ENCODE results near the gene TCAF1.
A peak's percentile ranks its signal among the peaks of the same experiment; 100 is the strongest.
"Not testable (repeated sequence)": the region's sequence is repeated elsewhere in the genome, so short reads cannot be mapped to it uniquely, and the experiment has no call there.

The TCAF1 gene

GRCh38 chr7:143850682-143851081, 51.3 kb downstream of the TCAF1 start:
- DNase-seq (ENCODE audit: low read depth), result no peak

- no peak for DNase-seq (ENCODE audit: low read depth)
Measured at GRCh38 chr7:143849785-143850479, 52.0 kb downstream of the TCAF1 start.

GRCh38 chr7:143848192-143848591, 53.8 kb downstream of the TCAF1 start:
- no peak for DNase-seq (ENCODE audit: low read depth)

DNA sequence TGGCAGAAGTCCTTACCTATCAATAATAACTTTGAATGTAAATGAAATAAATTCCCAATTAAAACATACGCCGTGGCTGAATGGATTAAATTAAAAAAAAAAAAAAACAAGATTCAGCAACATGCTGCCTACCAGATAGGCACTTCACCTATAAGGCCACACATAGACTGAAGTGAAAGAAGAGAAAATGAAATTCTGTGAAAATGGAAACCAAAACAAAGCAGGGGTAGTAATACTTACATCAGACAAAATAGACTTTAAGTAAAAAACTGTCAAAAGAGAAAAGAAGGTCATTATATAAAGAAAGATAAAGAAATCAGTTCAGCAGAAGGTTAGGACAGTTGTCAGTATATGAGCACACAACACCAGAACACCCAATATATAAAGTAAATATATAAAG, 55.3 kb downstream of the TCAF1 start:
- no peak for DNase-seq (ENCODE audit: low read depth)

GRCh38 chr7:143841696-143842095, 60.3 kb downstream of the TCAF1 start:
- DNase-seq (ENCODE audit: low read depth), result not testable (repeated sequence)

- DNase-seq (ENCODE audit: low read depth), result not testable (repeated sequence)
Measured at GRCh38 chr7:143840062-143840461, 61.9 kb downstream of the TCAF1 start.

GRCh38 chr7:143837223-143837622, 64.8 kb downstream of the TCAF1 start:
- DNase-seq (ENCODE audit: low read depth), result peak; percentile 95

DNA sequence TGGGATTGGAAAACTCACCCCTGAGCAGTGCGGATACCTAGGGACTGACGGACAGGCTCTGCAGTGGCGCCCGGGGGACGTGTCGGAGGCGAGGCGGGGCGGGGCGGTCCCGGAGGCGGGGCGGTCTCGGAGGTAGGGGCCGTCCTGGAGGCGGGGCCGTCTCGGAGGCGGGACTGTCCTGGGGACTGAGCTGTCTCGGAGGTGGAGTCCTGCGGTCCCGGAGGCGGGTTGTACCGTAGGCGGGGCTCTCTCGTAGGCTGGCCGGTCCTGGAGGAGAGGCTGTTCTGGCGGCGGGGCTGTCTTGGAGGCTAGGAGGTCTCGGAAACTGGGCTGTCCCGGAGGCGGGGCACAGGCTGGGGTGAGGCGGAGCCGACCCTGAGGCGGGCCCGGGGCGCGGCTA, 65.4 kb downstream of the TCAF1 start:
- DNase-seq (ENCODE audit: low read depth), result peak; percentile 85

GRCh38 chr7:143836088-143836487, 65.9 kb downstream of the TCAF1 start:
- not testable (repeated sequence) for DNase-seq (ENCODE audit: low read depth)

- not testable (repeated sequence) for DNase-seq (ENCODE audit: low read depth)
Measured at GRCh38 chr7:143826578-143826977, 75.4 kb downstream of the TCAF1 start.

DNA sequence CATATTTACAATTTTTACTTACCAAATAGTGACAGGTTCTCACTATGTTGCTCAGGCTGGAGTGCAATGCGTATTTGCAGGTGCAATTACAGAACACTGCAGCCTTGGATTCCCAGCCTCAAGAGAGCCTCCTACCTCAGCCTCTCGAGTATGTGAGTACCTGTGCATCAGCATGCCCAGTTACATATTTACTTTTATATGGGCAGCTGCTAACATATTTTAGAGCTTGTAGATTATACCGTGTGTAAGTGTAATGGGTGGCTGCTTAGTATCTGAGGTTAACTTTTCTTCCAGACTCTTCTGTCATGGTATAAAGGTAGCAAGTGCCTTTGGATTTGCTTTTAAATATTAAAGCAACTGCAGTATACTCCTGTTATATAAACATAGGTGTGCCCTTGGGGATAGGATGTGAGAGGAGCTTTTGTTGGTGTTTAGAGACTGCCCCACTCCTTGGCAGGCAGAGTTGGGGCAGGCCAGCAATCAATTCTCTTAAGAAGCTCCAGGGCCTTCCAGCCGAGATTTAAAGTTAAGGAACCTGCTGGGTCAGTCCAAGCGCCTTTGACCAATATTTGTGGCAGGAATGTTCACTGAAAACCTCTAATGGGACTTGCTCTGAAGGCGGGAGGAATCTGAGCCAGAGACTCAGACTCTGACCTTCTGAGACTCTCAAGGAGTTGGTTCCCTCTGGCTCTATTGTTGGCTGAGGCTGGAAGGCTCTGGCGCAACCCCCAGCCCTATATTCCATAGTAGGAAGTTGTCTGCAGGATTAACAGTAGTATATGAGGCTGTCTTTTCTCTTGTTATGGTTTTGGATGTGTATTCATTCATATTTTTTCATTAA, 77.5 kb downstream of the TCAF1 start:
- DNase-seq (ENCODE audit: low read depth), result not testable (repeated sequence)

DNA sequence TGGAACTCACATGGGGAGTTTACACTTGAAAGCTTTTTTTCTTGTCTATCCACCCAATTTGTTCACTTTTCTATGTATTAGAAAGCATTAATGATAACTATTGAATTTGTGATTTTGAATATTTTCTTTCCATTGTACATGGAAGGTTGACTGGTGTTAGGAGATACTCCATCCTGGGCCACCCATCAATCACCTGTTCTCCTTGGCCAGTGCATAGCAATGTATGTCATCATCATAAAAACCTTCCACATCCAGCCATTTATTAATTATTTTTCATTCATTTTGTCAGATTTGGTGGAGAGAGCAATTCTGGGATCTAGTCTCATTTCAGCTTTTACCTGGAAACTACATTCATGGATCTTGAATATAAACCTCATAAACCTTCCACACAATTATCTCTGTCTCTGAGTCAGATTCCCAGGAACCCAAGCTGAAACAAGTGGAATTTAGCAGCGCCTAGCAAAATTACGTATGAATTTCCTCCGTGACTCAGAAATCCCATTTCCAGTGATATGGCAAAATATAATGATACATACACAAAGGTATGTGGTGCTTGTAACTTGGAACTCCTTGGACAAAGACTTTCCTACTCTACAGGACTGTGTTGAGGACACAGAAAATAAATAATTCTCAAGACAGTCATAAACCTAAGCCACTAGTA, 78.2 kb downstream of the TCAF1 start:
- not testable (repeated sequence) for DNase-seq (ENCODE audit: low read depth)

- DNase-seq (ENCODE audit: low read depth), result not testable (repeated sequence)
Measured at GRCh38 chr7:143821392-143822277, 80.3 kb downstream of the TCAF1 start.

- DNase-seq (ENCODE audit: low read depth), result not testable (repeated sequence)
Measured at GRCh38 chr7:143817873-143818272, 84.1 kb downstream of the TCAF1 start.

- DNase-seq (ENCODE audit: low read depth), result not testable (repeated sequence)
Measured at GRCh38 chr7:143816471-143817133, 85.4 kb downstream of the TCAF1 start.

DNA sequence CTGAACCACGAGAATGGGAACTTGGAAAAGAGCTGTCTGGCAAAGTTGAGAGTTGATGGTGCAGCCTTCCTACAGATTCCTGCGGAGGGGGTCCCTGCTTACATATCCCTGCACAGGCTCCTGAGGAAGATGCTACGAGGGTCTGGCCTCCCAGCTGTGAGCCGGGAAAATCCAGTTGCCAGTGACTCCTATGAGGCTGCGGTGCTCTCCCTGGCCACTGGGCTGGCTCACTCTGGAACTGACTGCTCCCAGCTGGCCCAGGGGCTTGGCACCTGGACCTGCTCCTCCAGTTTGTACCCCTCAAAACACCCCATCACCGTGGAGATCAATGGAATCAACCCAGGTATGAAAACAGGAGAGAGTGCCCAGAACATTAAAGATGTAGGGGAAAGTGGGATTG, 91.3 kb downstream of the TCAF1 start:
- DNase-seq (ENCODE audit: low read depth), result not testable (repeated sequence)

DNA sequence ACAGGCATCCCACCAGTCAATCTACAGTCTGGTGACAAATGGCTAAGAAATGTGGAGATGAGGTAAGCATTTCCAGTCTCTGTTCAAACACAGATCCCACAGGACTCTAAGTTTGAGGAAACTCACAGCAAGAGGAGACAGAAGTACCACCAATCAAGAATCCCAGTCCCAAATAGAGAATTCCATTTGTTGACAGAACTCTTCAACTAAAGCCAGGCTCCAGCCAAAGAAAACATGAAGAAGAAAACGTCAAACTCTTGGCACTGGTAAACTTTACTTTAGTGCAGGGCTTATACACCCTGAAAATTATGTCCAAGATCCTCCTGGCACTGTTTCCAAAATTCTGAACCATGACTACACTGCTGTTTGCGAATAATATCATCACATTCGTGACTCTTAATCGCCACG, 95.3 kb downstream of the TCAF1 start:
- not testable (repeated sequence) for DNase-seq (ENCODE audit: low read depth)

Data from activated T-cell treated with anti-CD3 and anti-CD28 coated beads for 1 hour (primary cell).